Naive thymus-derived CD4-positive, alpha-beta T cell (primary cell): Measurements from ENCODE around the gene FLNC. TPM values are rescaled to one million over a fixed set of nuclear protein-coding genes. Genes with fewer than 3 reads are reported as not detected.

Experiments used
- ATAC-seq: fragments of 150-1000 bp; cut with Tn5 transposase; 2 replicates; pipeline ENCODE4 v1.10.0; 2021; ENCODE audit warnings: mild to moderate bottlenecking, moderate library complexity
- CTCF ChIA-PET: fragments of 350-600 bp; sonication (Branson Sonifier 250); formaldehyde crosslinking; loops from one replicate; lab custom pipeline; 2021; ENCODE audit warnings: antibody characterized with exemption; lab: Charles Lee
- POLR2A ChIA-PET: fragments of 350-600 bp; sonication (Branson Sonifier 250); formaldehyde crosslinking; loops from one replicate; lab custom pipeline; 2021; ENCODE audit warnings: antibody characterized with exemption, inconsistent platforms; lab: Charles Lee
- DNase-seq, 9 donors: peaks; one replicate each; pipeline versions ENCODE4 v3.0.0 to v3.0.0-alpha.2; 2020 to 2022; ENCODE audit warnings: mixed read lengths in 1 of 9
- H3K27ac ChIP-seq: one replicate; pipeline ENCODE4 v1.7.0; 2013; ENCODE audit warnings: mild to moderate bottlenecking, low read depth, low read length, moderate library complexity
- H3K27me3 ChIP-seq, 2 donors: one replicate each; pipeline ENCODE4 v1.7.0; 2013; ENCODE audit warnings: low read length in 2 of 2, mild to moderate bottlenecking in 2 of 2, moderate library complexity in 2 of 2; ENCODE audit not compliant: control insufficient read depth in 2 of 2, insufficient read depth in 2 of 2
- H3K36me3 ChIP-seq, 3 experiments: 1 replicate in 2 of 3; 2 replicates in 1 of 3; pipeline ENCODE4 v1.7.0; 2013; ENCODE audit warnings: low read length in 3 of 3, mild to moderate bottlenecking in 3 of 3, moderate library complexity in 1 of 3; ENCODE audit not compliant: insufficient read depth in 3 of 3, control insufficient read depth in 2 of 3
- H3K4me1 ChIP-seq, 2 donors: one replicate each; pipeline ENCODE4 v1.7.0; 2013; ENCODE audit warnings: low read length in 2 of 2, mild to moderate bottlenecking in 2 of 2, moderate library complexity in 1 of 2; ENCODE audit not compliant: control insufficient read depth in 2 of 2, insufficient read depth in 2 of 2
- H3K4me3 ChIP-seq: 2 replicates; pipeline ENCODE4 v1.7.0; 2013; ENCODE audit warnings: mild to moderate bottlenecking, low read length
- H3K9me3 ChIP-seq, 3 experiments: 1 replicate in 2 of 3; 2 replicates in 1 of 3; pipeline ENCODE4 v1.7.0; 2013; ENCODE audit warnings: low read length in 3 of 3; ENCODE audit not compliant: control insufficient read depth in 2 of 3
- H3K27ac Mint-ChIP-seq, 9 donors: one replicate each; pipeline ENCODE4 v1.8.0; 2020 to 2022; ENCODE audit warnings: mixed read lengths in 9 of 9, mild to moderate bottlenecking in 8 of 9, moderate library complexity in 5 of 9, inconsistent platforms in 2 of 9
- H3K27me3 Mint-ChIP-seq, 5 donors: one replicate each; pipeline ENCODE4 v1.8.0; 2021 to 2022; ENCODE audit warnings: mixed read lengths in 5 of 5, mild to moderate bottlenecking in 1 of 5
- H3K36me3 Mint-ChIP-seq, 5 donors: one replicate each; pipeline ENCODE4 v1.8.0; 2020 to 2022; ENCODE audit warnings: mixed read lengths in 5 of 5, mild to moderate bottlenecking in 3 of 5, inconsistent platforms in 1 of 5
- H3K4me1 Mint-ChIP-seq, 7 donors: one replicate each; pipeline ENCODE4 v1.8.0; 2020 to 2022; ENCODE audit warnings: mixed read lengths in 7 of 7, mild to moderate bottlenecking in 3 of 7, inconsistent platforms in 1 of 7
- H3K4me3 Mint-ChIP-seq, 10 donors: one replicate each; pipeline ENCODE4 v1.8.0; 2020 to 2022; ENCODE audit warnings: mild to moderate bottlenecking in 10 of 10, mixed read lengths in 10 of 10, moderate library complexity in 6 of 10, inconsistent platforms in 2 of 10
- H3K9me3 Mint-ChIP-seq, 11 donors: one replicate each; pipeline ENCODE4 v1.8.0; 2020 to 2022; ENCODE audit warnings: mixed read lengths in 11 of 11, mild to moderate bottlenecking in 4 of 11, inconsistent platforms in 1 of 11, moderate library complexity in 1 of 11
- intact Hi-C, 2 donors: fragments of 100-400 bp; cut with micrococcal nuclease; formaldehyde crosslinking; loops; one replicate each; pipeline ENCODE4 v1.15.1; 2023
- polyA plus RNA-seq, 2 donors: library from polyadenylated mRNA; unstranded; fragments of 300-500 nt; fragmentation: Illumina TruSeq; gene quantifications; one replicate each; pipeline ENCODE4 v1.2.3, GENCODE V29; 2021
- total RNA-seq, 6 experiments: library from RNA in 5 of 6; stranded (reverse) in 5 of 6; gene quantifications; 1 replicate in 5 of 6; 2 replicates in 1 of 6; pipeline ENCODE4 v1.2.3 and lab custom pipeline; 2021 to 2026

Gene FLNC
- total and polyA plus RNA-seq, 7 experiments from 2014 or later: 0.05 to 0.19 TPM; not detected in 5

DNA sequence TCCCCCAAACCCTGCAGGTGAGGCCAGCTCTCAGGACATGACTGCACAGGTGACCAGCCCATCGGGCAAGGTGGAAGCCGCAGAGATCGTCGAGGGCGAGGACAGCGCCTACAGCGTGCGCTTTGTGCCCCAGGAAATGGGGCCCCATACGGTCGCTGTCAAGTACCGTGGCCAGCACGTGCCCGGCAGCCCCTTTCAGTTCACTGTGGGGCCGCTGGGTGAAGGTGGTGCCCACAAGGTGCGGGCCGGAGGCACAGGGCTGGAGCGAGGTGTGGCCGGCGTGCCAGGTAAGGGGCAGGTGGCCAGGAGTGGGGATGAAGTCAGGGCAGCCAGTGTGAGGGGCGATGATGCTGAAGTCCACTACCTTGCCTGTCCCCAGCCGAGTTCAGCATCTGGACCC lies 24.2 kb downstream of the FLNC start:
- ChIA-PET CTCF (no interaction called here), POLR2A (no interaction called here)
- Histone ChIP-seq H3K27ac (no peak overlapping the region), H3K27me3 (no peaks in the 10 kb centered on the region), H3K4me3 (no peak overlapping the region), H3K36me3 (no peaks in the 10 kb centered on the region), H3K4me1 (no peaks in the 10 kb centered on the region), H3K9me3 (no peaks in the 10 kb centered on the region)
- Mint-ChIP-seq H3K36me3 (no peaks in the 10 kb centered on the region), H3K4me3 (no peak overlapping the region), H3K9me3 (no peaks in the 10 kb centered on the region), H3K4me1 (peaks cover 0 to 1% (median 0%) of the 10 kb centered on the region in 7 donors), H3K27ac (no peak overlapping the region), H3K27me3 (peaks cover 0 to 4% (median 0%) of the 10 kb centered on the region in 5 donors)
- ATAC-seq (no peak), DNase-seq (no peak)
- intact Hi-C loops: no loop called here

GRCh38 chr7:128855559-128855958 lies 25.4 kb downstream of the FLNC start:
- no peaks in the 10 kb centered on the region for H3K9me3 Mint-ChIP-seq
- no peaks in the 10 kb centered on the region for H3K27me3 ChIP-seq
- H3K27ac Mint-ChIP-seq: no peak overlapping the region
- no peak for DNase-seq
- H3K36me3 Mint-ChIP-seq: no peaks in the 10 kb centered on the region
- no peaks in the 10 kb centered on the region for H3K4me1 ChIP-seq
- no peak overlapping the region for H3K4me3 Mint-ChIP-seq
- CTCF ChIA-PET: no interaction called here
- peaks cover 0 to 10% (median 0%) of the 10 kb centered on the region in 7 donors for H3K4me1 Mint-ChIP-seq
- H3K4me3 ChIP-seq: no peak overlapping the region
- POLR2A ChIA-PET: no interaction called here
- H3K36me3 ChIP-seq: no peaks in the 10 kb centered on the region
- H3K27ac ChIP-seq: no peak overlapping the region
- no peaks in the 10 kb centered on the region for H3K9me3 ChIP-seq
- intact Hi-C loops: no loop called here
- H3K27me3 Mint-ChIP-seq: peaks cover 0 to 4% (median 0%) of the 10 kb centered on the region in 5 donors
- no peak for ATAC-seq

DNA sequence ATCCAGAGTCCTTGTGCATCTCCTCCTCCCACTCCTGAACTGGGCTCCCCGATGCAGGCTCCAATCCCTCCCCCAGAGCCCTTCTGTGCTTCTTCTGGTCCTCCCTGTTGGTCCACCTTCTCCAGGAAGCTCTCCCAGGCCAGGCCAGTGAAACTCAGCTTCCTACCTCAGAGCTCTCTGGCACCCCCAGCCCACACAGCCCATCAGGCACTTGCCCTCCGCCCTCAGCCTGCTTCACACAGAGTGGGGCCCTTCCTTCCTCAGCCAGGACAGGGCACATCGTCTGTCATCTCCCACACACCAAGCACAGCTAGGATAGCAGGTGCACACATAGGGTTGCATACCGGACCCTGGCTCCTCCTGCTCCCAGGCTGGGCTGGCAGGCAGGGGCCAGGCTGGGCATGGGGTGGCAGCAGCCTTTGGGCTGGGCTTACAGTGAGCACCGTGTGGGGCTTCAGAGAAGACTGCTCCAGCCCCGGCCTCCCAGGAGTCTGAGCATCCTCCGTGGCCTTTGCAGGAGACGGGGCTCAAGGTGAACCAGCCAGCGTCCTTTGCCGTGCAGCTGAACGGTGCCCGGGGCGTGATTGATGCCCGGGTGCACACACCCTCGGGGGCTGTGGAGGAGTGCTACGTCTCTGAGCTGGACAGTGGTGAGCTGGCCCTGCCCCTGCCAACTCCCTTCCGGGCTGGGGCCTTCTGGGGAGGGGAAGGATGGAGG lies 26.0 kb downstream of the FLNC start:
- Histone ChIP-seq H3K27me3 (no peaks in the 10 kb centered on the region), H3K27ac (no peak overlapping the region), H3K9me3 (no peaks in the 10 kb centered on the region), H3K4me3 (no peak overlapping the region), H3K36me3 (no peaks in the 10 kb centered on the region), H3K4me1 (no peaks in the 10 kb centered on the region)
- CTCF ChIA-PET: no interaction called here
- no peak for ATAC-seq
- Mint-ChIP-seq H3K4me1 (peaks cover 0 to 10% (median 0%) of the 10 kb centered on the region in 7 donors), H3K36me3 (no peaks in the 10 kb centered on the region), H3K27ac (no peak overlapping the region), H3K9me3 (no peaks in the 10 kb centered on the region), H3K27me3 (peaks cover 0 to 4% (median 0%) of the 10 kb centered on the region in 5 donors), H3K4me3 (no peak overlapping the region)
- intact Hi-C loops: no loop called here
- DNase-seq: no peak
- POLR2A ChIA-PET: no interaction called here

DNA sequence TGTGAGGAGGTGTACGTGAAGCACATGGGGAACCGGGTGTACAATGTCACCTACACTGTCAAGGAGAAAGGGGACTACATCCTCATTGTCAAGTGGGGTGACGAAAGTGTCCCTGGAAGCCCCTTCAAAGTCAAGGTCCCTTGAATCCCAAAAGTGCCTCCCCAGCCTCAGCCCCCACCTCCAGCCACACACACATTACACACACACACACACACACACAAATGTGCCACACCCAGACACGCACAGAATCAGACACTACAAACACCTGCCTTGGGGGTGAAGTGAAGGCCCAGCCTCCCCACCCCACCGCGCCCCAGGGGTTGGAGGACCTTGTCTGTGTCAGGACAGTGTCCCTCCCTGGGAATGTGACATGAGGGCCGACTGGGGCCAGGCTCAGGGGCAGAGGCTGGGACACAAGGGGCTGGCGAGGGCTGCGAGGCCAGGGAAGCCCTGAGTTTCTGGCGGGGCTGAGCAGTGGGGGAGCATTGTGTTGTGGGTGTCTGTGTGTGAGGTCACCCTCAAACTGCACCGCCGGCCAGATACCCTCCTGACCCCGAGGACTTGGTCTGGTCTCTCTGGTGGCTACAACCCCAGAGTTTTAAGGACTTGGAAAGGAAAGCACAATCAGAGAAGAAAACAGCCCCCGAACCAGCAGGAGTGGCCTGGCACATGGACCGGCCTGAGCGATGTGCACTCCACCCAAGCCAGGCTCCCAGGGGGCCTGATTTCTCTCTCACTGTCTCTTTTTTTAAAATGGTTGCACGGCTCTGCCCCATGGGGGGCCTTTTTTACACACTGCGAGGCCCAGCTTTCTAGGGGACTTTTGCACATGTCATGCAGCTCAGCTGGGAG lies 28.4 kb downstream of the FLNC start:
- Mint-ChIP-seq H3K36me3 (peaks cover 0 to 3% (median 0%) of the 10 kb centered on the region in 5 donors), H3K4me1 (peaks cover 7 to 20% (median 12%) of the 10 kb centered on the region in 7 donors), H3K27me3 (peaks cover 0 to 4% (median 0%) of the 10 kb centered on the region in 5 donors), H3K27ac (no peak overlapping the region), H3K9me3 (no peaks in the 10 kb centered on the region), H3K4me3 (no peak overlapping the region)
- POLR2A ChIA-PET: no interaction called here
- Histone ChIP-seq H3K27ac (no peak overlapping the region), H3K9me3 (no peaks in the 10 kb centered on the region), H3K4me3 (no peak overlapping the region), H3K4me1 (peaks cover 7 to 9% of the 10 kb centered on the region in 2 donors), H3K27me3 (no peaks in the 10 kb centered on the region), H3K36me3 (peaks cover 0 to 3% (median 0%) of the 10 kb centered on the region in 3 experiments)
- DNase-seq (no peak), ATAC-seq (no peak)
- intact Hi-C loops: no loop called here
- CTCF ChIA-PET: no interaction called here

DNA sequence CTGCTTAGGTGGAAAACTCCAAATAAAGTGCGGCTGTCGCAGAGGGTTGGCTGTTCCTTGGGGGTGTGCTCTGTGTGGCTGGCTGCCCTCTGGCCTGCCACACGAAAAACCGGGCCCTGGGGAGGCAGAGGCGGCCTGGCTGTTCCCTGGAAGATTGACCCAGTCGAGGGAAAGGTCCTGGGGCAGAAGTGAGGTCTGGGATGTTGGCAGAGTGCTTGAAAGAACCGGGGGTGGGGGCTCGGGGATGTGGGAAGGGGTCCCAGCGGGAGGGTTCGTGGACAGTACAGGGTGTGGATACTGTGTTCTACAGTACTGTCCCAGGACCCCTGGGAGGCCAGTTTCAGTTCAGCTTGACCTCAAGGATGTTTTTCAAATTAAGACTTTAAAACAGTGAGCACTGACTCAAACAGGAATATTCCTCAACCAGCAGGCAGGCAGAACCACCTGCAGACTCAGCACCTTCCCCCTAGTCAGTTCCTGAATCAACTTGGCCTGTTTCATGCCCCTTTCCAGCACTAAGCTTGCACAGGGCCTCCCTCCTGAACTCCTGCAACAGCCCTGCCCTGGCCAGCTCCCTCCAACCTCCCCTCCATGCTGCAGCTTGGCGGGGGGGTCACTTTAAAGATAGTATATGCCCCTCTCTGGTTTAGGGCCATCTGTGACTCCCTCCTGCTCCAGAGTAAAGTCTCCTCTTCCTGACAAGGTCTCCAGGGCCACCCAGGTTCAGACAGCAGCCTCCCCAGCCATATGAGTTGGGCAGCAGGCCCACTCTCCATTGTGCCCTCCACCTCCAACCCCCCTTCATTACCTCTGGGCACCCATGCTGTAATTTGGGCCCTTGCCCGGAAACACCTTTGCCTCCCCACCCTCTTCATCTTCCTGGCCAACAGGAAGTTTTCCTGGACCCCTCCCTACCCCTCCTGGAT lies 29.3 kb downstream of the FLNC start:
- H3K27ac Mint-ChIP-seq: no peak overlapping the region
- no peaks in the 10 kb centered on the region for H3K9me3 ChIP-seq
- H3K36me3 Mint-ChIP-seq: peaks cover 0 to 3% (median 0%) of the 10 kb centered on the region in 5 donors
- no peak overlapping the region for H3K27ac ChIP-seq
- no peak overlapping the region for H3K4me3 ChIP-seq
- ATAC-seq (no peak), DNase-seq (no peak)
- H3K27me3 Mint-ChIP-seq: peaks cover 0 to 2% (median 0%) of the 10 kb centered on the region in 5 donors
- ChIA-PET POLR2A (no interaction called here), CTCF (no interaction called here)
- no peak overlapping the region for H3K4me3 Mint-ChIP-seq
- intact Hi-C loops: loop anchor here (5.0 to 10.0 kb wide), 6 partner anchors 67 to 1272 kb away; partner anchors contain the start of genes CCDC136 (in 2 of the 2), HILPDA (in 2 of the 2), ARF5 (in 1 of the 2) and GCC1 (in 1 of the 2)
- peaks cover 12 to 15% of the 10 kb centered on the region in 2 donors for H3K4me1 ChIP-seq
- H3K36me3 ChIP-seq: peaks cover 0 to 3% (median 0%) of the 10 kb centered on the region in 3 experiments
- H3K9me3 Mint-ChIP-seq: no peaks in the 10 kb centered on the region
- no peaks in the 10 kb centered on the region for H3K27me3 ChIP-seq
- peaks cover 7 to 24% (median 17%) of the 10 kb centered on the region in 7 donors for H3K4me1 Mint-ChIP-seq
